HG02943 (cell line): ENCODE measurements around the gene PEX1.
"Not testable (repeated sequence)": the region's sequence is repeated elsewhere in the genome, so short reads cannot be mapped to it uniquely, and the experiment has no call there.

Experiments
- ATAC-seq: cut with Tn5 transposase; IDR thresholded peaks from one replicate; pipeline ENCODE4 v1.9.1; 2021; ENCODE audit warnings: mild to moderate bottlenecking, low read depth, moderate library complexity; ENCODE audit not compliant: unreplicated experiment

PEX1 gene

DNA sequence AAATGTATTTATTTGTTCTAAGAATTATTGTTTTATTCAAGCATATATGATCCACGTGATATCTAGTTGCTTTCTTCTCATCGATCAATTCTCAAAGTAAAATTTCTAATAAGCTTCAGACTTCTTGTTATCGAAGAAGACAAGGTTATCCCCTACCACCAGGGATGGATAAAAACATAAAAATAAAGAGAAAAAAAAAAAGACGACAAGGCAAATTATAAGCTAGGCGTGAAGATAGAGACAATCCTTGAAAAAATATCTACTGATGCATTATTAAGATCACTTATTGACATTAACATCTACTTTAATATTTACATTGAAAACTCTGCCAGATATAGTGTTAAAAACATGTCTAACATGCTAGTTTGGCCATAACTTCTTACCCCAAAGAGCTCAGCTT, 19.4 kb downstream of the PEX1 start:
- ATAC-seq: no peak

DNA sequence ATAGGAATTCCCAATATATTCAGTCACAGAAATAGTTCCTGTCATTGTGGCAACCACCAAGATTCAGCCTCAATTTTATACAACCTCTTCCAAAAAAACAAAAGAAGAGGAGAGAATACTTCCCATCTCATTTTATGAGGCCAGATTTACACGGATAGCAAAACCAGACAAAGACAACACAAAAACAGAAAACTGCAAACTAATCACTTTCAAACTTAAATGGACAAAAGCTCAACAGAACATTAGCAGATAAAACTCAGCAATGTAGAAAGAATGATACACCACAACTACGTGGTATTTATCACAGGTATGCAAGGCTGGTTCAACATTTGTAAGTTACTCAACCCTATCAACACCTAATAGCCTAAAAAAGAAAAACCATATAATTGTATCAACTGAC, 22.0 kb downstream of the PEX1 start:
- no peak for ATAC-seq

DNA sequence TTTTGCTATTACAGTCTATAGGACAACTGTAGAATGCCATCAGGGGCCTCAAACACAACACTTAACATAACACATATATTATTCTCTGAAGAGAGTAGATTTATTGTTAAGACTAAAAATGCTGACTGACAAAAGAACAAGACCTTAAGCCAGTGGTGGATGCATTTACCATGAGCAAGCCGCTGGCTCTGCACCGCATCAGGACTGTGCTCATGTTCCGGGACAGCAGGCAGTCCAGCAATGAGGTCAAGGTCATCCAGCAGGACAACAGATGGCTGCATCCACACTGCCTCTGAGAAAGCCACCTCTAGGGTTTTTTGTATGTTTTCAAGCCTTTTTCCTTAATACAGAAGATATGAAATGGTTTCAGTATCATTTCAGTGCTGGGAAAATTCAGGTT, 23.8 kb downstream of the PEX1 start:
- ATAC-seq: no peak

DNA sequence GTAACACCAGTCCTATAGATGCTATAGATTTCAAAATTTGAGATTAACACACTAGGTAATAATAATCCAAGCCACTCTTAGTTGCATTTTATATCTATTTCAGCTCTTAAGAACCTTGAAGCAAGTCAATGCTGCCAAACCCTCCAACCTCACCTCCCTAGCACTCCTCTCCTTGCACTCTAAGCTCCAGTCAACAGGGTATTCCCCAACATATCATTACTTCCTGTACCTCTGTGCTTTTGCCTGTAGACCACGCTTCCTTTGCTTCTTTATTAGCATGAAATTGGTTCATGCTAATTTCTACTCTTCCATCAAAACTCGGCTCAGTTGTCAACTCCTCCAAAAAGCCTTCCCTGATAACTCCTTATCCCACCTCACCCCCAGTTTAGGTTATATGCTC, 24.6 kb downstream of the PEX1 start:
- no peak for ATAC-seq

DNA sequence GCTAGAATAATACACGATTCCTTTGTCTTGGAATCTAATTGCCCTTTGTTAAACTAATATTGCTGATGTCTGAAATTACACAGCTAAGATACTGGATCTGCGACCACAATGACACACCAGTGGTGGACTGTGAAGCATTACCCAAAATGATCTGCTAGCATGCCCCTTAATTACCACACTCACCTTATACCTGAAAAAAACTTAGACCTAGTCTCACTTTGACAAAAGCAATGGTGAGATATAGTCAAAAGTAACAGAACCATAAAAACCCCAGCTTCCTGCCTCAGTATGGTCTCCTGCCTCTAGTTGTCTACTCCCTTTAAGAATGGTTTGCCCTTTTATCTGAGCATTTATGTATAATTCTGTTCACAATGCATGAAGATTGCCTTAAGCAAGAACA, 29.8 kb downstream of the PEX1 start:
- ATAC-seq: no peak

DNA sequence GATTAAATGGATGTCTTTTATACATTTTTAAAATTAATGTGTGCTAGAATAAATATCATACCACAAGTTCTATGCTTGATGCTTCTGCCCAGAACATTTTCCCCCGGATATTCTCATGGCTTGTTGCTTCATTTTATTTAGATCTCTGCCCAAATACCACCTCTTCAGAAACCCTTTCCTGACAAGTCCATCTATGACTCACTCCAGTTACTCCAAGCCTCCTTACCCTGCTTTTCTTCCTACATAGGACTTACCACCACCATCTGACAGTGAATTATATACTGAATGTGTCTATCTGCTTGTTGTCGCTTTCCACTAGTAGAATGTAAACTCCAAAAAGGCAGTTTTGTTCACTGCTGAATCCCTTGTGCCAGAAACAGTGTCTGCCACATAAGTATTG, 31.4 kb downstream of the PEX1 start:
- ATAC-seq: no peak

DNA sequence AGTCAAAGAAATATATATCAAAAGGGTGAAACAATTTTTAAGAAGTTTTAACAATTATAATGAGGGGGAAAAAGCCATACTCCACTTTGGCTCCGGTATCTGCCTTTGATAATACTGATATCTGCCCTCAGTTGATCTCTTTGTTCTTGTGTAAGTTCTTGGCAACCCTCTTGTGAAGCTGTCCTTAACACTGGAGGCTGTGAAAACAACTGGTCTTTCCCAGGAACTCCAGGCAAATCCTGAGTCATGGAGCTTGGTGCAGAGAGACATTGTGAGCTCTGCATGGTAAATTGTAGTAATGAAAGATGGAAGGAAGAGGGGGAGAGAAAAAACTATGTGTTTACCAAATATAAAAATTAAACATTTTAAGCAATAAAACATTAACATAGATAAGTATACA, 38.7 kb downstream of the PEX1 start:
- no peak for ATAC-seq

DNA sequence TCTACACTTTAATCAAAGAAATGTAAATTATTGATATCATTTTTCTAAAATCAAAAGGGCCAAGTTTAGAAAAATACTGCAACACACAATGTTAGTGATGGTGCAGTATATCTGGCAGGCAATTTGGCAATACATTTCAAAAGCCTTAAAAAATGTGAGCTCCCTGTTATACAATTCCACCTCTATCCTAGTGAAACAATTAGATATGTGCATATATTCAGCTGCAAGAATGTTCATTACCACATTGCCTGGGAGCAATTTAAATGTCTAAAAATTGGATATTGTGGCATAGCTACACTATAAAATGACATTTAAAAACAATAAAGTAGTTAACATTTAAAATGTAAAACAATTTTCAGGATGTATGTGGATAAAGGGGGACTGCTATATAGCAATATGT, 40.5 kb downstream of the PEX1 start:
- no peak for ATAC-seq

DNA sequence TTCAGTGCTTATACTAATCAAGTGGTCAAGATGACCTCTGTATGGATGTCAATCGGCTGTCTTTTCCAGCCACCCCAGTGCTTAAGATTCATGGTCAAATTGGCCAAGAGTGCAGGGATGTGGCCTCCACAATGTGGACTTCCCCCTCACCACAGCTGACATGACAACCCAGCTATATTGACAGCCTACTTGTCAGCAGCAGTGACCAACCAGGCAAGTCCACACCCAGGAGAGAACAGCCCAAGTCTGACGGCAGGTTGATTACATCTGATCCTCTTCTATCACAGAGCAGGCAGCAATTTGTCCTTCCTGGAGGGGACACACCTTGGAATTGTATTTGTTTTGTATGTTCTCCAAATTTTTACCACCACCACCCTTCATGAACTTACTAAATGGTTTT, 42.3 kb downstream of the PEX1 start:
- ATAC-seq: no peak

DNA sequence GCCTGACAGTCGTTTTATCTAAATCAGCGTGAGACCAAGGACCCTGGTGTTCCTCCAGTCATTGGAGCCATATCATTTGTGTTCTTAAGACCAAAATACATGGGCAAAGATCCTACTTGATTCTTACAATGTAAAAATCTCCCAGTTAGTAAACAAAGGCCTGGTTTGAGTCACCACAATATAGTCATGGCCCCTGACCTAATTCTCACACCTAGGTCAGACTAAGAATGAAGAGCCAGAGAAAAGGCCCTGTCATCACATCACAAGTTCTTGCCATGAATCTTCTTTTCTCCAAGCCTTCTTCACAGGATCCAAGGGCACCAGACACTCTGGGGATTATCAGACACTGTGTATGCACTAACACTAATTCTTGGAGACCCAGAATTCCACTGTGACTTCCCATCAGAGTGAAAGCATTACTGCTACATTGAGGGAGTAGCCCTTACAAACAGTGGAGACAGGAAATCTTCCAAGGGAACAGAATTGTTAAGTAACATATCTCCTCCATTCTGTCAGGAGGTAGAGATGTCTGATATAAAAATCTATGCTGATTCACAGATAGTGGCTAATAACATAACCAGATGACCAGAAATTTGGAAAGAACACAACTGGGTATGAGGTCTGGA, 42.9 kb downstream of the PEX1 start:
- no peak for ATAC-seq

DNA sequence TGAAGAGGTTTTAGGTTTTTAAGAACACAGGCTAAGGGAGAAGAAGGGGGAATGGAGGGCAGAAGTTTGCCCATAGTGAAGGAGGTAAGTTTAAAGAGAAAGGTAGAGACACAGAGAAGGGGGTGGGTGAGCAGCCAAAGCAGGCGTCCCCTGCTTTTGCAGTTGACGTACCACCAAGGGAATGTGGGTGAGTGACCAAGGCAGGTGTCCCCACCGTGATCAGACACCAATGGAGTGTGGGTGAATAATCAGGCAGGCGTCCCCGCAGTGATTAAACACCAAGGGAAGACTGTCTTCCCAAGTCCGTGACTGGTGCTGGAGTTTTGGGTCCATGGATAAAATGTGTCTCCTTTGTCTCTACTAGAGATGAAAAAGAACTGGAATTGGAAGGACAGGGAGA, 44.1 kb downstream of the PEX1 start:
- not testable (repeated sequence) for ATAC-seq

DNA sequence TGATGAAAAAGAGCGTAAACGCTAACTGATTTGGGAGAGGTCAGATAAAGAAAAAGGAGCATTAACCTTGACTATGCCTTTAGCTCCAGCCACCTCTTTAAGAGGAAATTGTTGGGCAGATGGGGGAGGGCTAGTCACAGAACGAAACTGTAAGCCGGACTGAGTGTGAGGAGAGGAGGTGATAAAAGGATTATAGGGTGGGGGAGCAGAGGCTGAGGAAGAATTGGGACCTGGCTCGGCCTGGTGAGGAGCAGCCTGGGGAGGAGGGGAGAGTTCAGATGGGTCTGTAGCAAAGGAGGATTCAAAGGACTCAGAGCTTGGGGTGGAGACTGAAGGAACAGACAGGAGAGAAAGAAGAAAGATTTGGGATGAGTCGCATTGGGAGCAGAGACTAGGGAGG, 44.7 kb downstream of the PEX1 start:
- not testable (repeated sequence) for ATAC-seq

- ATAC-seq: not testable (repeated sequence)
Measured at GRCh38 chr7:92479146-92479545, 49.2 kb downstream of the PEX1 start.

DNA sequence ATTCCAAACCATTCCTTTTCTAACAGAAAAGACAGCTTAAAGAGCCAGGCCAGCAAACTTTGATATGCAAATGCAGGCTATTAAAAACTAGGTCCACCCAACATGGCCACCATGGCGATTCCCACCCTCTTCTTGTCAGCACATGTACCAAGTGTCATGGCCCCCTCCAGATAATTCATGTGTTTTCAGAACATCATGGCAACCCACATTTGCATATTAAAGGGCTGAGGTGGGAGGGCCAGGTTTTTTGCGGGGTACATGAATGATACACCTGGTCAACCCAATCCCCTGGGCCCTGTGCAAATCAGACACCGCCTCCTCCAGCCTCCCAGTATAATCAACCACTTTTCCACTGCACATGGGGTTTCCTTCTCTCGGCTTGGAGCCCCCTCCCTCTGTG, 49.6 kb downstream of the PEX1 start:
- ATAC-seq: no peak

DNA sequence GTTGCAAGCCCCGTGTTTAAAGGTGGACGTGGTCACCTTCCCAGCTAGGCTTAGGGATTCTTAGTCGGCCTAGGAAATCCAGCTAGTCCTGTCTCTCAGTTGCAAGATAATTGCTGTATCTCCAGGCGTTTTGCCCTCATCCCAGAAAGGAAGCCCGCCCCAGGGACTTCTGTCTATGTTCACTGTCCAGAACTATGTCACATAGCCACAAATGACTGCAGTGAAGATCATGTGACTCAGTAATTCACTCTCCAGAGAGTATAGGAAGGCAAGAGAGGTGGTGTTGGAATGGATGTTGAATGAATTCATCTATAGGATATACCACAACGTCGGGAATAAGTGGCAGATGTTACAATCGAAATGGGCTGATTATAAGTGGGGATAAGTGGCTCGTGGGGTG, 50.2 kb downstream of the PEX1 start:
- no peak for ATAC-seq

DNA sequence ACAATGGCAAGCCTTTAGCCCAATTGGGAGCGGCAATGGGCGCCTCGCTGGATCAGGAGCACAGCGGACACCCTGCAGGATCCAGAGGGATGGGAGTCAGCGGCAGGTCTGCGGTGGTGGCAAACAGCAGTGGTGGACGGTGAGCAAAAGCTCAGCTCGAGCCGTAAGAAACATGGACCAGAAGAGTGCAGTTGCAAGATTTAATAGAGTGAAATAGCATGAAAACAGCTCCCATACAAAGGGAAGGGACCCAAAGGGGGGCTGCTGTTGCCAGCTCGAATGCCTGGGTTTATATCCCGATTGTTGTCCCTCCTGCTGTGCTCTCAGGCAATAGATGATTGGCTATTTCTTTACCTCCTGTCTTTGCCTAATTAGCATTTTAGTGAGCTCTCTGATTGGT, 50.6 kb downstream of the PEX1 start, which contains the start of gene ERVW-1:
TSS of gene ERVW-1 (minus strand) at position 266 of the 400 bp plus-strand sequence. CDS start 7,565 bp downstream, outside the sequence.
- ATAC-seq: not testable (repeated sequence)

- not testable (repeated sequence) for ATAC-seq
Measured at GRCh38 chr7:92475851-92476590, 52.3 kb downstream of the PEX1 start.

- not testable (repeated sequence) for ATAC-seq
Measured at GRCh38 chr7:92475261-92475770, 53.0 kb downstream of the PEX1 start.

- not testable (repeated sequence) for ATAC-seq
Measured at GRCh38 chr7:92473989-92474388, 54.3 kb downstream of the PEX1 start.

DNA sequence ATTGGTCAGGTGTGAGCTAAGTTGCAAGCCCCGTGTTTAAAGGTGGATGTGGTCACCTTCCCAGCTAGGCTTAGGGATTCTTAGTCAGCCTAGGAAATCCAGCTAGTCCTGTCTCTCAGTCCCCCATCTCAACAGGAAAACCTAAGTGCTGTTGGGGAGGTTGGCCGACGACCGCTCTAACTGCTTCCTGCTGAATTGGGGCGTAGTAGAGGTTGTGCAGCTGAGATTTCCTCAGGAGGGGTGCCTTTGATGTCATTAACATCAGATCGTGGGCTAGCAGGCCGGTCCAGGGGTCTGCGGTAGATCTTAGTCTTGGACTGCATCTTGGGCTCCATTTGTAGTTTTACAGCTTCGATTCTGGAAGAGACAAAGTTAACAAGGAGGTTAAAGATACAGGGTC, 59.7 kb downstream of the PEX1 start:
- ATAC-seq: not testable (repeated sequence)

GRCh38 chr7:92466682-92467081, 61.6 kb downstream of the PEX1 start:
- no peak for ATAC-seq

- no peak for ATAC-seq
Measured at GRCh38 chr7:92464515-92464914, 63.8 kb downstream of the PEX1 start.
